OCI-LY1 (cell line): ENCODE results near the gene PRXL2C.
"Not testable (repeated sequence)": the region's sequence is repeated elsewhere in the genome, so short reads cannot be mapped to it uniquely, and the experiment has no call there.

Experiments
- H2AFZ ChIP-seq: fragments of 200-600 bp; sonication (generic), shearing (Covaris generic); 2 replicates; pipeline ENCODE4 v1.6.0; 2014; ENCODE audit warnings: antibody characterized with exemption, mild to moderate bottlenecking, low read length
- H3F3A ChIP-seq: fragments of 200-600 bp; sonication (generic), shearing (Covaris generic); 2 replicates; pipeline ENCODE4 v1.6.0; 2014; ENCODE audit warnings: mild to moderate bottlenecking, antibody characterized with exemption, low read length, moderate library complexity; ENCODE audit not compliant: insufficient read depth
- H3K27ac ChIP-seq: fragments of 200-600 bp; sonication (generic); 2 replicates; pipeline ENCODE4 v1.5.1; 2014; ENCODE audit warnings: low read length, mixed run types, mild to moderate bottlenecking, low read depth; ENCODE audit not compliant: poor library complexity, severe bottlenecking
- H3K27me3 ChIP-seq: fragments of 200-600 bp; sonication (generic); 2 replicates; pipeline ENCODE4 v1.6.0; 2014; ENCODE audit warnings: antibody characterized with exemption, mild to moderate bottlenecking, low read length, moderate library complexity; ENCODE audit not compliant: insufficient read depth
- H3K36me3 ChIP-seq: fragments of 200-600 bp; sonication (generic); 2 replicates; pipeline ENCODE4 v1.6.1; 2014; ENCODE audit warnings: mild to moderate bottlenecking, antibody characterized with exemption, low read length, moderate library complexity, mixed read lengths; ENCODE audit not compliant: insufficient read depth
- H3K4me1 ChIP-seq: fragments of 200-600 bp; sonication (generic); 2 replicates; pipeline ENCODE4 v1.5.1; 2014; ENCODE audit warnings: mild to moderate bottlenecking, low read length, moderate library complexity; ENCODE audit not compliant: insufficient read depth, severe bottlenecking
- H3K4me2 ChIP-seq: fragments of 200-600 bp; sonication (generic), shearing (Covaris generic); 2 replicates; pipeline ENCODE4 v1.6.1; 2014; ENCODE audit warnings: low read length
- H3K4me3 ChIP-seq: fragments of 200-600 bp; sonication (generic); 2 replicates; pipeline ENCODE4 v1.5.1; 2014; ENCODE audit warnings: low read length, low read depth, mild to moderate bottlenecking, mixed read lengths; ENCODE audit not compliant: poor library complexity, severe bottlenecking
- H3K79me2 ChIP-seq: fragments of 200-600 bp; shearing (Covaris generic); 2 replicates; pipeline ENCODE4 v1.6.1; 2016; ENCODE audit warnings: mixed run types, low read length, mixed read lengths; ENCODE audit not compliant: insufficient read depth
- H3K9ac ChIP-seq: fragments of 200-600 bp; sonication (generic), shearing (Covaris generic); 2 replicates; pipeline ENCODE4 v1.6.1; 2014; ENCODE audit warnings: mild to moderate bottlenecking, low read length, mixed read lengths
- H3K9me2 ChIP-seq: fragments of 200-600 bp; sonication (generic), shearing (Covaris generic); 2 replicates; pipeline ENCODE4 v1.6.1; 2014; ENCODE audit warnings: low read depth, mild to moderate bottlenecking, low read length, mixed read lengths
- H3K9me3 ChIP-seq: fragments of 200-600 bp; shearing (Covaris generic); 2 replicates; pipeline ENCODE4 v1.6.1; 2014; ENCODE audit warnings: low read length, mixed read lengths
- H4K20me1 ChIP-seq: fragments of 200-600 bp; sonication (generic), shearing (Covaris generic); 2 replicates; pipeline ENCODE4 v1.6.0; 2016; ENCODE audit warnings: mild to moderate bottlenecking, low read length; ENCODE audit not compliant: insufficient read depth
- EZH2 ChIP-seq: fragments of 200-600 bp; sonication (generic), shearing (Covaris generic); IDR thresholded peaks from 2 replicates; pipeline ENCODE4 v1.8.0; 2017; ENCODE audit warnings: borderline replicate concordance, mixed run types, mild to moderate bottlenecking, antibody characterized with exemption, low read length, moderate library complexity, mixed read lengths
- TF ChIP-seq, protein P1 (sequence below): fragments of 200-600 bp; sonication (generic), shearing (Covaris generic); IDR thresholded peaks from 2 replicates; pipeline ENCODE4 v1.5.1; 2017; ENCODE audit warnings: mild to moderate bottlenecking, antibody characterized with exemption, low read length, moderate library complexity, mixed read lengths

The PRXL2C gene

DNA sequence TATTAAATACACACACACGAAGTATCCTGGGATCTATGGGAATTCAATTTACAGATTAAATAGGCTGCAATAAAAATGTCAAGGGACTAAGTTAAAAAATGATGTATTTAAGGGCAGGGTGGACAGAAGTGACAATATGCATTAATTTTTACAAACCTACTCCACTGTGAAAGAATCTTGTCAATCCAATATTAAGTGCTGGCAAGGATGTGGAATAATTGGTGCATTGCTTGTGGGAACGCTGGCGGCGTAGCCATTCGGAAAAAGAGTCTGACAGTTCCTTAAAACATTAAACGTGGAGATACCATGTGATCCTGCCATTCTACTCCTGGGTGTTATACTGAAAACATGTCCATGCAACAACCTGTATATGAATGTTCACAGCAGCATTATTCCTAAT is 39.7 kb downstream of the PRXL2C start:
- Histone ChIP-seq H4K20me1 (no peaks in the 10 kb centered on the region), H3K36me3 (no peaks in the 10 kb centered on the region), H3F3A (no peaks in the 10 kb centered on the region), H3K4me3 (no peak overlapping the region), H3K27me3 (no peaks in the 10 kb centered on the region), H3K27ac (no peak overlapping the region), H2AFZ (no peak overlapping the region), H3K4me1 (no peaks in the 10 kb centered on the region), H3K9ac (no peak overlapping the region), H3K79me2 (no peaks in the 10 kb centered on the region), H3K9me2 (no peaks in the 10 kb centered on the region), H3K9me3 (no peaks in the 10 kb centered on the region), H3K4me2 (no peak overlapping the region)
- TF ChIP-seq, protein P1, sequence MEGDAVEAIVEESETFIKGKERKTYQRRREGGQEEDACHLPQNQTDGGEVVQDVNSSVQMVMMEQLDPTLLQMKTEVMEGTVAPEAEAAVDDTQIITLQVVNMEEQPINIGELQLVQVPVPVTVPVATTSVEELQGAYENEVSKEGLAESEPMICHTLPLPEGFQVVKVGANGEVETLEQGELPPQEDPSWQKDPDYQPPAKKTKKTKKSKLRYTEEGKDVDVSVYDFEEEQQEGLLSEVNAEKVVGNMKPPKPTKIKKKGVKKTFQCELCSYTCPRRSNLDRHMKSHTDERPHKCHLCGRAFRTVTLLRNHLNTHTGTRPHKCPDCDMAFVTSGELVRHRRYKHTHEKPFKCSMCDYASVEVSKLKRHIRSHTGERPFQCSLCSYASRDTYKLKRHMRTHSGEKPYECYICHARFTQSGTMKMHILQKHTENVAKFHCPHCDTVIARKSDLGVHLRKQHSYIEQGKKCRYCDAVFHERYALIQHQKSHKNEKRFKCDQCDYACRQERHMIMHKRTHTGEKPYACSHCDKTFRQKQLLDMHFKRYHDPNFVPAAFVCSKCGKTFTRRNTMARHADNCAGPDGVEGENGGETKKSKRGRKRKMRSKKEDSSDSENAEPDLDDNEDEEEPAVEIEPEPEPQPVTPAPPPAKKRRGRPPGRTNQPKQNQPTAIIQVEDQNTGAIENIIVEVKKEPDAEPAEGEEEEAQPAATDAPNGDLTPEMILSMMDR, result no peak
- no peak for TF ChIP-seq EZH2

DNA sequence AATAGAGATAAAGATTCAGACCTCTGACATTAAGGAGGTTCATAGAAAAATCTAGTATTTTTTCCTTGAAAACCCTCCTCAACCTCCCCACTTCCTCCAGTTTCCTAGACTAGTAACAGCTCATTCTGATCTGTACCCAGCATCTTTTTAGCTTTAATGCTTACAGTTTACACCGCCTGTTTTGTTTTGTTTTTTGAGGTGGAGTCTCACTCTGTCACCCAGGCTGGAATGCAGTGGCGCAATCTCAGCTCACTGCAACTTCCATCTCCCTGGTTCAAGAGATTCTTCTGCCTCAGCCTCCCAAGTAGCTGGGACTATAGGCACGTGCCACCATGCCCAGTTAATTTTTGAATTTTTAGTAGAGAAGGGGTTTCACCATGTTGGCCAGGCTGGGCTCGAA is 40.5 kb downstream of the PRXL2C start:
- not testable (repeated sequence) for H2AFZ ChIP-seq, H3F3A ChIP-seq, H3K36me3 ChIP-seq, H4K20me1 ChIP-seq, H3K27ac ChIP-seq, H3K9me3 ChIP-seq, H3K4me2 ChIP-seq, H3K9me2 ChIP-seq, H3K27me3 ChIP-seq, H3K79me2 ChIP-seq, H3K9ac ChIP-seq, H3K4me3 ChIP-seq, H3K4me1 ChIP-seq

DNA sequence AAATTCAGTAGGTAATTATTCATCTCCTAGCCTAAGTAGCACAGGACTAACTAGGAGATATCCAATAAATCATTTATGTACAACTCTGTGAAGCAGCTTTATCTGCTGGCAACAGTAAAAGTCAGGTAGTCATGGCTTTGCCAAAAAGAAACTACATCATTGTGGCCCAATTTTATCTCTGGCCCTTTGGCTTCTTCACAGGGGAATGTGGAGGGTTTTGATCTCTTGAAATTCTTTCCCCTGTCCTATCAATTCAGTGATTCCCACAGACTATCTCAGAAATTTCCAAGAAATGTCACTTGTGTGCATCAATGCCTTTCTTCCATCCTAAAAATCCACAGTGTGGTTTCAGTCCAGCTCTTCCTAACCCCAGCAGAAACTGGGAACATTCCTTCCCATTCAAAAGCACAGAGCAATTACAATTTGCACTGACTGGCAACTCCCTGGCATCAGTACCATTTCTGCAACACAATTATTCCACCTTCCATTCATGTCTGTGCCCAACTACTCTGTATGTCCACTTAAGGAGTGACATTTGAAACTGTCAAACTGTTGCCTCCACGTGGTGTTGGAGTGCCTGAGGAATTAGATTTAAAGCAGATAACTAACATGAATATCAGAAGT is 42.0 kb downstream of the PRXL2C start:
- Histone ChIP-seq H3K4me2 (no peak overlapping the region), H4K20me1 (no peaks in the 10 kb centered on the region), H3K9me3 (no peaks in the 10 kb centered on the region), H3K9ac (no peak overlapping the region), H3K9me2 (no peaks in the 10 kb centered on the region), H3K79me2 (no peaks in the 10 kb centered on the region), H3K4me1 (no peaks in the 10 kb centered on the region), H3K4me3 (no peak overlapping the region), H3K27ac (no peak overlapping the region), H3K36me3 (no peaks in the 10 kb centered on the region), H2AFZ (no peak overlapping the region), H3F3A (no peaks in the 10 kb centered on the region), H3K27me3 (no peaks in the 10 kb centered on the region)
- TF ChIP-seq, protein P1, result no peak
- no peak for TF ChIP-seq EZH2
